B cell (primary cell): ENCODE data around the gene SNTB2. TPM values are rescaled to one million over a fixed set of nuclear protein-coding genes. Genes with fewer than 3 reads are reported as not detected.

Source experiments
- ATAC-seq: fragments of 200-7000 bp; cut with Tn5 transposase; one replicate; pipeline ENCODE4 v1.10.0; 2021; ENCODE audit warnings: low read depth, mild to moderate bottlenecking, moderate number of reproducible peaks, moderate library complexity
- CTCF ChIA-PET: fragments of 350-600 bp; sonication (Branson Sonifier 250); formaldehyde crosslinking; loops from one replicate; lab custom pipeline; 2021; ENCODE audit warnings: antibody characterized with exemption, inconsistent platforms; lab: Charles Lee
- POLR2A ChIA-PET: fragments of 350-600 bp; sonication (Branson Sonifier 250); formaldehyde crosslinking; loops from one replicate; lab custom pipeline; 2021; ENCODE audit warnings: antibody characterized with exemption; lab: Charles Lee
- DNase-seq: peaks from one replicate; pipeline ENCODE4 v3.0.0; 2013
- H2AFZ ChIP-seq: 2 replicates; pipeline ENCODE4 v1.6.1; 2012; ENCODE audit warnings: mild to moderate bottlenecking, low read depth, low read length; ENCODE audit not compliant: insufficient read depth, poor library complexity, severe bottlenecking
- H3K27ac ChIP-seq, 2 donors: 1 replicate in 1 of 2; 2 replicates in 1 of 2; pipeline ENCODE4 v1.5.1; 2012 to 2013; ENCODE audit warnings: low read length in 2 of 2, mild to moderate bottlenecking in 2 of 2, moderate library complexity in 1 of 2
- H3K27me3 ChIP-seq, 4 experiments: fragments of 200-600 bp in 1 of 4; sonication (generic) in 1 of 4; replicated peaks in 1 of 4; 1 replicate in 2 of 4; 2 replicates in 2 of 4; pipeline versions ENCODE4 v1.6.1 to v1.7.0; 2013 to 2016; ENCODE audit warnings: low read length in 3 of 4, mild to moderate bottlenecking in 2 of 4, mixed read lengths in 1 of 4, moderate library complexity in 1 of 4; ENCODE audit not compliant: insufficient read depth in 4 of 4, control insufficient read depth in 3 of 4; ENCODE audit errors: control extremely low read depth in 1 of 4
- H3K36me3 ChIP-seq, 2 experiments: replicated peaks in 1 of 2; 1 replicate in 1 of 2; 2 replicates in 1 of 2; pipeline versions ENCODE4 v1.6.1 to v1.7.1; 2013; ENCODE audit warnings: low read length in 1 of 2; ENCODE audit not compliant: insufficient read depth in 2 of 2, control insufficient read depth in 1 of 2; ENCODE audit errors: control extremely low read depth in 1 of 2, extremely low read depth in 1 of 2
- H3K4me1 ChIP-seq, 2 donors: fragments of 200-600 bp in 1 of 2; sonication (generic) in 1 of 2; 1 replicate in 1 of 2; 2 replicates in 1 of 2; pipeline versions ENCODE4 v1.5.1 to v1.6.1; 2013 to 2017; ENCODE audit warnings: low read length in 2 of 2; ENCODE audit not compliant: control insufficient read depth in 2 of 2, insufficient read depth in 2 of 2
- H3K4me2 ChIP-seq: replicated peaks from 2 replicates; pipeline ENCODE3; 2012; ENCODE audit warnings: mild to moderate bottlenecking, low read depth, low read length; ENCODE audit not compliant: poor library complexity, severe bottlenecking
- H3K4me3 ChIP-seq, 5 experiments: fragments of 200-600 bp in 1 of 5; sonication (generic) in 1 of 5; 1 replicate in 3 of 5; 2 replicates in 2 of 5; pipeline versions ENCODE4 v1.5.1 to v1.7.0; 2011 to 2016; ENCODE audit warnings: low read length in 4 of 5, mild to moderate bottlenecking in 4 of 5, low read depth in 2 of 5, control low read depth in 1 of 5, moderate library complexity in 1 of 5; ENCODE audit not compliant: insufficient read depth in 1 of 5; ENCODE audit errors: control extremely low read depth in 1 of 5, extremely low read depth in 1 of 5
- H3K79me2 ChIP-seq: fragments of 200-600 bp; sonication (generic); one replicate; pipeline ENCODE4 v1.6.0; 2016; ENCODE audit warnings: low read length; ENCODE audit not compliant: control insufficient read depth, insufficient read depth
- H3K9ac ChIP-seq: fragments of 200-600 bp; sonication (generic); 2 replicates; pipeline ENCODE4 v1.6.1; 2017; ENCODE audit warnings: mild to moderate bottlenecking, low read length, moderate library complexity
- H3K9me3 ChIP-seq, 3 donors: one replicate each; pipeline versions ENCODE4 v1.6.1 to v1.7.1; 2013; ENCODE audit warnings: low read length in 2 of 3; ENCODE audit not compliant: control insufficient read depth in 2 of 3, insufficient read depth in 1 of 3; ENCODE audit errors: control extremely low read depth in 1 of 3
- H4K20me1 ChIP-seq: 2 replicates; pipeline ENCODE4 v1.6.0; 2012; ENCODE audit warnings: mild to moderate bottlenecking, low read length; ENCODE audit not compliant: insufficient read depth, control insufficient read depth, poor library complexity, severe bottlenecking
- H3K27ac Mint-ChIP-seq: one replicate; pipeline ENCODE4 v1.8.0; 2021; ENCODE audit warnings: mixed read lengths
- H3K27me3 Mint-ChIP-seq: one replicate; pipeline ENCODE4 v1.8.0; 2021; ENCODE audit warnings: mixed read lengths
- H3K4me1 Mint-ChIP-seq: one replicate; pipeline ENCODE4 v1.8.0; 2021; ENCODE audit warnings: mixed read lengths
- H3K4me3 Mint-ChIP-seq: one replicate; pipeline ENCODE4 v1.8.0; 2021; ENCODE audit warnings: mixed read lengths
- H3K9me3 Mint-ChIP-seq: one replicate; pipeline ENCODE4 v1.8.0; 2022; ENCODE audit warnings: mixed read lengths; ENCODE audit not compliant: insufficient read depth
- CTCF ChIP-seq: fragments of 200-600 bp; IDR thresholded peaks from one replicate; pipeline ENCODE4 v1.8.0; 2022; ENCODE audit warnings: antibody characterized with exemption, mild to moderate bottlenecking
- EZH2 ChIP-seq: IDR thresholded peaks from 2 replicates; pipeline ENCODE4 v1.6.1; 2012; ENCODE audit warnings: borderline replicate concordance, low read depth, mild to moderate bottlenecking, moderate library complexity, low read length; ENCODE audit not compliant: insufficient read depth, poor library complexity, severe bottlenecking
- WGBS: methylation state at CpG from one replicate; pipeline ENCODE4 v1.1.5; 2013; ENCODE audit warnings: missing lambda C conversion rate; ENCODE audit not compliant: insufficient coverage; 5-methylcytosine and 5-hydroxymethylcytosine counted together
- intact Hi-C: fragments of 100-400 bp; cut with micrococcal nuclease; formaldehyde crosslinking; loops from one replicate; pipeline ENCODE4 v1.10.0; 2022
- polyA plus RNA-seq: library from polyadenylated mRNA; depleted of rRNA; stranded (reverse); fragments of >200 nt; gene quantifications from 2 replicates; pipeline ENCODE4 v1.2.3, GENCODE V29; 2012
- total RNA-seq, 2 donors: library from RNA; stranded (reverse); fragments of 120-200 nt in 1 of 2; gene quantifications; 1 replicate in 1 of 2; 2 replicates in 1 of 2; pipeline versions ENCODE4 v1.2.3 to v1.2.4, GENCODE V29; 2013 to 2022

SNTB2 gene
- total and polyA plus RNA-seq, 2 donors (not counting 1 experiment from before 2014, with no cell fraction given) = 3.8 to 16.2 TPM

GRCh38 chr16:69301861-69302260, 114.9 kb downstream of the SNTB2 start:
- no peaks in the 10 kb centered on the region for H3K79me2 ChIP-seq
- CTCF ChIA-PET = interaction anchor here (0.8 kb wide), 1 partner anchor 16 kb away, joined by 4 read pairs; no protein-coding TSS in a partner anchor
- Mint-ChIP-seq H3K4me3 (no peak overlapping the region), H3K27ac (no peak overlapping the region), H3K27me3 (no peaks in the 10 kb centered on the region), H3K4me1 (no peaks in the 10 kb centered on the region), H3K9me3 (no peaks in the 10 kb centered on the region)
- POLR2A ChIA-PET = no interaction called here
- no peak overlapping the region for H3K4me2 ChIP-seq
- H2AFZ ChIP-seq = no peak overlapping the region
- no peak overlapping the region for H3K9ac ChIP-seq
- H3K36me3 ChIP-seq = peaks cover 0 to 3% of the 10 kb centered on the region in 2 experiments
- no peak overlapping the region for H3K27ac ChIP-seq
- ATAC-seq = no peak
- no peaks in the 10 kb centered on the region for H3K4me1 ChIP-seq
- TF ChIP-seq EZH2 = no peak
- no peak for TF ChIP-seq CTCF
- H4K20me1 ChIP-seq = no peaks in the 10 kb centered on the region
- no peaks in the 10 kb centered on the region for H3K27me3 ChIP-seq
- no peak for DNase-seq
- intact Hi-C loops = no loop called here
- no peak overlapping the region for H3K4me3 ChIP-seq
- H3K9me3 ChIP-seq = no peaks in the 10 kb centered on the region
- 100% methylated on average over 2 of the region's 4 CpGs for WGBS

GRCh38 chr16:69302301-69302700, 115.3 kb downstream of the SNTB2 start:
- ATAC-seq (no peak), DNase-seq (no peak)
- ChIA-PET POLR2A (no interaction called here), CTCF (interaction anchor here (0.8 kb wide), 1 partner anchor 16 kb away, joined by 4 read pairs; no protein-coding TSS in a partner anchor)
- TF ChIP-seq EZH2 (no peak), CTCF (no peak)
- Histone ChIP-seq H4K20me1 (no peaks in the 10 kb centered on the region), H3K9me3 (no peaks in the 10 kb centered on the region), H3K4me2 (no peak overlapping the region), H2AFZ (no peak overlapping the region), H3K27me3 (no peaks in the 10 kb centered on the region), H3K4me1 (no peaks in the 10 kb centered on the region), H3K79me2 (no peaks in the 10 kb centered on the region), H3K36me3 (peaks cover 0 to 3% of the 10 kb centered on the region in 2 experiments), H3K27ac (no peak overlapping the region), H3K9ac (no peak overlapping the region), H3K4me3 (no peak overlapping the region)
- Mint-ChIP-seq H3K9me3 (no peaks in the 10 kb centered on the region), H3K4me3 (no peak overlapping the region), H3K4me1 (no peaks in the 10 kb centered on the region), H3K27ac (no peak overlapping the region), H3K27me3 (no peaks in the 10 kb centered on the region)
- intact Hi-C loops = no loop called here
- 62% methylated on average over 2 of the region's 4 CpGs for WGBS
